Prostate gland (tissue), 2 donors: ENCODE results near the gene MMS19. TPM values are rescaled to one million over a fixed set of nuclear protein-coding genes. Genes with fewer than 3 reads are reported as not detected.

Experiments
- DNase-seq: peaks from one replicate; pipeline ENCODE4 v3.0.0-alpha.2; 2019; ENCODE audit warnings: low spot score
- H3K27ac ChIP-seq, 2 donors: fragments of 200-600 bp; sonication (generic); 2 replicates each; pipeline ENCODE4 v1.5.1; 2017 to 2019
- H3K27me3 ChIP-seq: fragments of 200-600 bp; sonication (generic); replicated peaks from 2 replicates; pipeline ENCODE4 v1.5.1; 2019; ENCODE audit not compliant: insufficient read depth
- H3K36me3 ChIP-seq, 2 donors: fragments of 200-600 bp; sonication (generic); 1 replicate in 1 of 2; 2 replicates in 1 of 2; pipeline versions ENCODE4 v1.5.1 to v1.8.1; 2017 to 2019
- H3K4me1 ChIP-seq: fragments of 200-600 bp; sonication (generic); replicated peaks from 2 replicates; pipeline ENCODE4 v1.5.1; 2019
- H3K4me3 ChIP-seq, 2 donors: fragments of 200-600 bp; sonication (generic); 2 replicates each; pipeline ENCODE4 v1.5.1; 2017 to 2019
- H3K9me3 ChIP-seq: fragments of 200-600 bp; sonication (generic); 2 replicates; pipeline ENCODE4 v1.5.1; 2017
- POLR2A ChIP-seq: fragments of 450-650 bp; IDR thresholded peaks from one replicate; pipeline ENCODE4 v1.6.1; 2016; ENCODE audit warnings: antibody characterized with exemption, mild to moderate bottlenecking
- POLR2AphosphoS5 ChIP-seq: sonication (generic); formaldehyde crosslinking; IDR thresholded peaks from one replicate; pipeline ENCODE4 v1.6.1; 2017; ENCODE audit warnings: antibody characterized with exemption
- WGBS: methylation state at CpG from one replicate; pipeline ENCODE4 v1.1.5; 2018; 5-methylcytosine and 5-hydroxymethylcytosine counted together
- intact Hi-C: fragments of 100-400 bp; cut with DNase I; formaldehyde crosslinking; loops from one replicate; pipeline ENCODE4 v1.14.2; 2022
- total RNA-seq, 2 donors: library from RNA; depleted of rRNA; stranded (reverse); fragments of >200 nt; gene quantifications; one replicate each; pipeline ENCODE4 v1.1.0, GENCODE V29; 2016
- TF ChIP-seq, protein P1 (sequence below), 4 experiments: fragments of 200-600 bp in 2 of 4; fragments of 450-650 bp in 2 of 4; sonication (generic) in 2 of 4; IDR thresholded peaks; 1 replicate in 3 of 4; 2 replicates in 1 of 4; pipeline ENCODE4 v1.5.1; 2016 to 2019; ENCODE audit warnings: antibody characterized with exemption in 4 of 4, mild to moderate bottlenecking in 2 of 4, moderate library complexity in 2 of 4

MMS19 gene
- total RNA-seq, 2 donors from 2014 or later: 41.5 to 207 TPM

DNA sequence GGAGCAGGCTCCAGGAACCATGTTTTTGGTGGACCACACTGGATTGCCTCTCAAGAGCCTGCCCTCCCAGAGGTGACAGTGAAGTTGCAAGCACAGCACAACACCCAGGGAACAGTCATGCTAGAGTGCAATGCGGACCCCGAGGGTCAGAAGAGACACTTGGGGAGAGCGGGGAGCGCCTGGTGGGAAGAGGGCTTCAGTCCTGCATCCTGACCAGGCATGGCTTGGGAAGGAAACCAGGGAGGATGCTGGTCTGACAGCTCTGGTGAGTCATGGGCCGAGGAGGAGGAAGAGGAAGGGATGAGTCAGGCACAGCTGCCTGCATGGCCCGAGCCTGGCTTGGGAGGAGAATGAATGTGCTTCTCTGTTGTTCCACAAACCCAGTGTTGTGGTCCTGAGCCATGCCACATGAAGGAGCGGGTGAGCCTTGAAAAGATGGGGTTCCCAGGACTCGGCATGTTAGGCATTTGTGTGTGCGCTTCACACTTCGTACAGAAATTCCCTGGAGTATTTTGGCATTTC lies 44.9 kb upstream of the MMS19 start:
- intact Hi-C loops: loop anchor here (5.0 kb wide), 1 partner anchor 46 kb away; the partner anchor contains the start of genes MMS19 and UBTD1
- Histone ChIP-seq H3K9me3 (no peaks in the 10 kb centered on the region), H3K4me1 (peaks cover 8% of the 10 kb centered on the region), H3K36me3 (no peaks in the 10 kb centered on the region), H3K4me3 (no peak overlapping the region), H3K27ac (peak overlapping the region; percentile 78 to 82), H3K27me3 (no peaks in the 10 kb centered on the region)
- TF ChIP-seq POLR2AphosphoS5 (peak; percentile 71), POLR2A (no peak)
- peak; percentile 51 for DNase-seq
- 60% methylated on average over 10 of the region's 10 CpGs for WGBS

DNA sequence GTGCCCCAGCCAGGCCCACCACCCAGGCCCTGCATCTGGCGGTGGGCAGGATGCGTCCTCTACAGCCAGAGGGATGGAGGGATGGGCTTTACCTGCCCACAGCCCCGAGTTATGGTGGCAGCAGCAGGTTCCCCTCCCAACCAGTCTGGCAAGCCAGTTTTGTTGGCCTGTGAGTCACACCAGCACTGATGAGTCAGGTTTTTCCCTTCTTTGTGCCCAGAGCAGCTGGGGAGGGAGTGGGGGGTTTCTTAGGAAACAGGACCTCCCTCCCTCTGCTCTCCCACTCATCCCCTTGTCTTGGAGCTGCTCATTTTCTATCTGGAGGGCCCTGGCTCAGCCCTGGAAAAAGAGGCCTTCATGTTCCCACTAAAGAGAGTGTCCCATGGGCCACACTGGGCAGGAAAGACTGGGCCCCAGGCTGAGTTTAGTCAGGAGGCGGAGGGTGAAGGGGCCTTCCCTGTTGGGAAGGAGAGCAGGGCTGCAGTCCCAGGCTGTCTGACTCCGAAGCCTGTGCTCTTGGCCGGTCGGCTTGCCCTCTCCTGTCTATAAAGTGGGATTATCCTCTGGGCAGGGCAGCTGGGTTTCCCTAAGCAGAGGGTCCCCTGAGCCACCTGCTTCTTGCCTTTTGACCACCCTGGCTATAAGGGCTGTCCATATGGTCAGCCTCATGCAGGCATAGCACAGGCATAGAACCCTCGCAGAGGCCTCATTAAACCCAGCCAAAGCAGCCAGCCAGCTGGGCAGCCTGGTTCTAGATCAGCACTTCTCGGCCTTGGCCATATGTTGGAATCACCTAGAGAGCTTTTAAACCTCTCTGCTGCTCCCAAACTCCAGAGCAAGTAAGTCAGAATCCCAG lies 44.2 kb upstream of the MMS19 start:
- H3K36me3 ChIP-seq: no peaks in the 10 kb centered on the region
- H3K9me3 ChIP-seq: no peaks in the 10 kb centered on the region
- H3K4me1 ChIP-seq: peaks cover 8% of the 10 kb centered on the region
- DNase-seq: peak; percentile 60
- no peak overlapping the region for H3K4me3 ChIP-seq
- intact Hi-C loops: loop anchor here (5.0 kb wide), 1 partner anchor 45 kb away; the partner anchor contains the start of genes MMS19 and UBTD1
- peak overlapping the region; percentile 78 to 82 for H3K27ac ChIP-seq
- 41% methylated on average over 9 of the region's 9 CpGs for WGBS
- peak; percentile 76 for TF ChIP-seq POLR2AphosphoS5
- TF ChIP-seq, protein P1, sequence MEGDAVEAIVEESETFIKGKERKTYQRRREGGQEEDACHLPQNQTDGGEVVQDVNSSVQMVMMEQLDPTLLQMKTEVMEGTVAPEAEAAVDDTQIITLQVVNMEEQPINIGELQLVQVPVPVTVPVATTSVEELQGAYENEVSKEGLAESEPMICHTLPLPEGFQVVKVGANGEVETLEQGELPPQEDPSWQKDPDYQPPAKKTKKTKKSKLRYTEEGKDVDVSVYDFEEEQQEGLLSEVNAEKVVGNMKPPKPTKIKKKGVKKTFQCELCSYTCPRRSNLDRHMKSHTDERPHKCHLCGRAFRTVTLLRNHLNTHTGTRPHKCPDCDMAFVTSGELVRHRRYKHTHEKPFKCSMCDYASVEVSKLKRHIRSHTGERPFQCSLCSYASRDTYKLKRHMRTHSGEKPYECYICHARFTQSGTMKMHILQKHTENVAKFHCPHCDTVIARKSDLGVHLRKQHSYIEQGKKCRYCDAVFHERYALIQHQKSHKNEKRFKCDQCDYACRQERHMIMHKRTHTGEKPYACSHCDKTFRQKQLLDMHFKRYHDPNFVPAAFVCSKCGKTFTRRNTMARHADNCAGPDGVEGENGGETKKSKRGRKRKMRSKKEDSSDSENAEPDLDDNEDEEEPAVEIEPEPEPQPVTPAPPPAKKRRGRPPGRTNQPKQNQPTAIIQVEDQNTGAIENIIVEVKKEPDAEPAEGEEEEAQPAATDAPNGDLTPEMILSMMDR (IDR thresholded peaks at IDR 0.05): no peak
- no peaks in the 10 kb centered on the region for H3K27me3 ChIP-seq

GRCh38 chr10:97540669-97541500 lies 42.7 kb upstream of the MMS19 start:
- TF ChIP-seq POLR2A (no peak), POLR2AphosphoS5 (no peak)
- TF ChIP-seq, protein P1 (IDR thresholded peaks at IDR 0.05): no peak

GRCh38 chr10:97539523-97540200 lies 41.4 kb upstream of the MMS19 start:
- DNase-seq: no peak
- H3K4me3 ChIP-seq: no peak overlapping the region
- peak overlapping the region in 1 of 2 donors; percentile 11 for H3K27ac ChIP-seq
- TF ChIP-seq, protein P1 (IDR thresholded peaks at IDR 0.05): no peak
- TF ChIP-seq POLR2A: no peak
- no peaks in the 10 kb centered on the region for H3K9me3 ChIP-seq
- H3K4me1 ChIP-seq: peaks cover 8% of the 10 kb centered on the region
- H3K27me3 ChIP-seq: no peaks in the 10 kb centered on the region
- WGBS: 45% methylated on average over 6 of the region's 6 CpGs
- no peaks in the 10 kb centered on the region for H3K36me3 ChIP-seq
- intact Hi-C loops: loop anchor here (5.0 kb wide), 1 partner anchor 42 kb away; the partner anchor contains the start of genes MMS19 and UBTD1

More at GRCh38 chr10:97540669-97541500, 42.7 kb upstream of the MMS19 start:
- Histone ChIP-seq H3K27ac (peak overlapping the region in 1 of 2 donors; percentile 82), H3K9me3 (no peaks in the 10 kb centered on the region), H3K27me3 (no peaks in the 10 kb centered on the region), H3K4me3 (no peak overlapping the region), H3K36me3 (no peaks in the 10 kb centered on the region), H3K4me1 (peaks cover 8% of the 10 kb centered on the region)
- 90% methylated on average over 14 of the region's 14 CpGs for WGBS
- intact Hi-C loops: loop anchor here (5.0 kb wide), 1 partner anchor 44 kb away; the partner anchor contains the start of genes MMS19 and UBTD1
- DNase-seq: no peak
